Epithelial cell of proximal tubule (primary cell): ENCODE data around the gene TMEM248. TPM values are rescaled to one million over a fixed set of nuclear protein-coding genes. Genes with fewer than 3 reads are reported as not detected.

Experiments
- DNase-seq: peaks from one replicate; pipeline ENCODE4 v3.0.0-alpha.2; 2011; ENCODE audit warnings: low read depth
- H3K4me3 ChIP-seq: 2 replicates; pipeline ENCODE4 v1.5.1; 2011; ENCODE audit warnings: low read depth, mild to moderate bottlenecking, low read length
- CTCF ChIP-seq: conservative IDR thresholded peaks from 2 replicates; pipeline ENCODE4 v1.5.1; 2012; ENCODE audit warnings: low read depth, mild to moderate bottlenecking, low read length
- total RNA-seq: library from RNA; depleted of rRNA; stranded (reverse); fragments of >200 nt; gene quantifications from 2 replicates; pipeline ENCODE4 v1.2.3, GENCODE V29; 2015

TMEM248 gene
- total RNA-seq, 1 donor from 2014 or later, result 58.6 TPM

GRCh38 chr7:66933469-66933868, 12.4 kb downstream of the TMEM248 start:
- H3K4me3 ChIP-seq, result no peak overlapping the region
- no peak for TF ChIP-seq CTCF
- DNase-seq, result no peak

- no peak for DNase-seq
- H3K4me3 ChIP-seq, result no peak overlapping the region
- TF ChIP-seq CTCF, result no peak
Observed at GRCh38 chr7:66937940-66938339, 16.9 kb downstream of the TMEM248 start.

GRCh38 chr7:66939325-66939724, 18.3 kb downstream of the TMEM248 start:
- TF ChIP-seq CTCF, result no peak
- DNase-seq, result no peak

GRCh38 chr7:66946545-66946944, 25.5 kb downstream of the TMEM248 start:
- TF ChIP-seq CTCF, result no peak
- DNase-seq, result no peak
- H3K4me3 ChIP-seq, result no peak overlapping the region

More at GRCh38 chr7:66939325-66939724, 18.3 kb downstream of the TMEM248 start:
- H3K4me3 ChIP-seq, result no peak overlapping the region

- DNase-seq, result no peak
- TF ChIP-seq CTCF, result no peak
- no peak overlapping the region for H3K4me3 ChIP-seq
Observed at GRCh38 chr7:66948480-66949109, 27.6 kb downstream of the TMEM248 start.

GRCh38 chr7:66950311-66950710, 29.3 kb downstream of the TMEM248 start:
- TF ChIP-seq CTCF, result no peak
- DNase-seq, result no peak
- H3K4me3 ChIP-seq, result no peak overlapping the region

GRCh38 chr7:66950763-66951162, 29.7 kb downstream of the TMEM248 start:
- H3K4me3 ChIP-seq, result no peak overlapping the region
- TF ChIP-seq CTCF, result no peak
- DNase-seq, result no peak
